ENCODE measurements around the gene POLL.
A peak's percentile ranks its signal among the peaks of the same experiment; 100 is the strongest.

The POLL gene

GRCh38 chr10:101573885-101574753, 13.9 kb downstream of the POLL start:
- no peak for DNase-seq

GRCh38 chr10:101572785-101573184, 15.3 kb downstream of the POLL start:
- no peak for DNase-seq

GRCh38 chr10:101572126-101572525, 15.9 kb downstream of the POLL start:
- no peak for DNase-seq

- no peak for DNase-seq
These were observed 16.7 kb downstream of the POLL start for GRCh38 chr10:101571271-101571925.

GRCh38 chr10:101570428-101571270, 17.4 kb downstream of the POLL start:
- no peak for DNase-seq

GRCh38 chr10:101569622-101570427, 18.2 kb downstream of the POLL start:
- peak; percentile 55 for DNase-seq

GRCh38 chr10:101569323-101569621, 18.8 kb downstream of the POLL start:
- DNase-seq, result no peak

- DNase-seq, result no peak
These were observed 19.9 kb downstream of the POLL start for GRCh38 chr10:101568054-101568745.

- DNase-seq, result no peak
These were observed 20.7 kb downstream of the POLL start for GRCh38 chr10:101567165-101568006.

GRCh38 chr10:101566333-101567164, 21.5 kb downstream of the POLL start:
- DNase-seq, result no peak

- DNase-seq, result no peak
These were observed 22.1 kb downstream of the POLL start for GRCh38 chr10:101565936-101566332.

GRCh38 chr10:101565370-101565900, 22.6 kb downstream of the POLL start:
- no peak for DNase-seq

- no peak for DNase-seq
These were observed 23.5 kb downstream of the POLL start for GRCh38 chr10:101564490-101564991.

- DNase-seq, result no peak
These were observed 24.5 kb downstream of the POLL start for GRCh38 chr10:101563497-101564040.

GRCh38 chr10:101563007-101563406, 25.1 kb downstream of the POLL start:
- DNase-seq, result no peak

- DNase-seq, result no peak
These were observed 25.8 kb downstream of the POLL start for GRCh38 chr10:101562231-101562630.

GRCh38 chr10:101561068-101561915, 26.8 kb downstream of the POLL start:
- no peak for DNase-seq

GRCh38 chr10:101560298-101561067, 27.6 kb downstream of the POLL start:
- DNase-seq, result no peak

Data from kidney glomerular epithelial cell (primary cell).